ENCODE measurements around the gene UGGT2. TPM values are rescaled to one million over a fixed set of nuclear protein-coding genes. Genes with fewer than 3 reads are reported as not detected.
A peak's percentile ranks its signal among the peaks of the same experiment; 100 is the strongest.
"Not testable (repeated sequence)": the region's sequence is repeated elsewhere in the genome, so short reads cannot be mapped to it uniquely, and the experiment has no call there.

The UGGT2 gene
- total and polyA plus RNA-seq, 7 donors, result 2.1 to 7.2 (median 4.3) TPM

DNA sequence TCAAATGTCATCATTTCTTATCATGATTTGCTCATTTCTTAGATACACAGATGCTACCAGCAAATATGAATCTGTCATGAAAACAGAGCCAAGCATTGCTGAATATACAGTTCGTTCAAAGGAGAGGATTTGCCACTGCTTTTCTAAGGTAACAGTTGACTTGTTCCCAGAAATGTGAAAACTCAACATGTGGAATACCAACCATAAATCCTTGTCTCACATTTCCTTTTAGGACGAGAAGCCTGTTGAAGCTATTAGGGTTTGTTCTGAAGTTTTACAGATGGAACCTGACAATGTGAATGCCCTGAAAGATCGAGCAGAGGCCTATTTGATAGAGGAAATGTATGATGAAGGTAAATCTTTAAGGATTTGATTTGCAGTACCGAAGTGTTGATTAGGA, 289.6 kb downstream of the UGGT2 start:
- DNase-seq, result no peak
- H3K4me1 ChIP-seq, result no peaks in the 10 kb centered on the region
- no peaks in the 10 kb centered on the region for H3K9me3 ChIP-seq
- H3K27ac ChIP-seq, result no peak overlapping the region
- no peaks in the 10 kb centered on the region for H3K27me3 ChIP-seq (ENCODE audit: insufficient read depth in 3 of 3, low read length in 2 of 3)
- H3K4me3 ChIP-seq, result no peak overlapping the region
- TF ChIP-seq, protein P1, sequence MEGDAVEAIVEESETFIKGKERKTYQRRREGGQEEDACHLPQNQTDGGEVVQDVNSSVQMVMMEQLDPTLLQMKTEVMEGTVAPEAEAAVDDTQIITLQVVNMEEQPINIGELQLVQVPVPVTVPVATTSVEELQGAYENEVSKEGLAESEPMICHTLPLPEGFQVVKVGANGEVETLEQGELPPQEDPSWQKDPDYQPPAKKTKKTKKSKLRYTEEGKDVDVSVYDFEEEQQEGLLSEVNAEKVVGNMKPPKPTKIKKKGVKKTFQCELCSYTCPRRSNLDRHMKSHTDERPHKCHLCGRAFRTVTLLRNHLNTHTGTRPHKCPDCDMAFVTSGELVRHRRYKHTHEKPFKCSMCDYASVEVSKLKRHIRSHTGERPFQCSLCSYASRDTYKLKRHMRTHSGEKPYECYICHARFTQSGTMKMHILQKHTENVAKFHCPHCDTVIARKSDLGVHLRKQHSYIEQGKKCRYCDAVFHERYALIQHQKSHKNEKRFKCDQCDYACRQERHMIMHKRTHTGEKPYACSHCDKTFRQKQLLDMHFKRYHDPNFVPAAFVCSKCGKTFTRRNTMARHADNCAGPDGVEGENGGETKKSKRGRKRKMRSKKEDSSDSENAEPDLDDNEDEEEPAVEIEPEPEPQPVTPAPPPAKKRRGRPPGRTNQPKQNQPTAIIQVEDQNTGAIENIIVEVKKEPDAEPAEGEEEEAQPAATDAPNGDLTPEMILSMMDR (IDR thresholded peaks at IDR 0.05), result no peak
- H3K36me3 ChIP-seq (ENCODE audit: insufficient read depth in 1 of 2, low read depth in 1 of 2), result peaks cover 3 to 81% of the 10 kb centered on the region in 2 donors
- ATAC-seq, result no peak
- WGBS, 3 donors, result 69 to 79% (median 72%) methylated on average over 4 of the region's 4 CpGs
- intact Hi-C loops (cut with DNase I), result no loop called here

DNA sequence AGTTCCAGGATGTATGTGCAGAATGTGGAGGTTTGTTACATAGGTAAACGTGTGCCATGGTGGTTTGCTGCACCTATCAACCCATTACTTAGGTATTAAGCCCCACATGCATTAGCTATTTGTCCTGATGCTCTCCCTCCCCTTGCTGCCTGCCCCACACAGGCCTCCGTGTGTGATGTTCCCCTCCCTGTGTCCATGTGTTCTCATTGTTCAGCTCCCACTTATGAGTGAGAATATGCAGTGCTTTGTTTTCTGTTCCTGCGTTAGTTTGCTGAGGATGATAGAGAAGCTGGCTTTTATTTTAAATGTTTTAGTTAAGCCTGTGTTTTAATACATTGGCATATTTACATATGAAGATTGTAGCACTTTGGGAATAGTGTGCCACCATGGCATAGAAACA, 290.6 kb downstream of the UGGT2 start:
- DNase-seq; intact Hi-C loops (cut with DNase I); H3K9me3 ChIP-seq; H3K27me3 ChIP-seq (ENCODE audit: insufficient read depth in 3 of 3, low read length in 2 of 3); H3K27ac ChIP-seq; ATAC-seq; H3K4me1 ChIP-seq; H3K4me3 ChIP-seq: not testable (repeated sequence)
- 80 to 81% (median 81%) methylated on average over 3 of the region's 3 CpGs for WGBS, 3 donors
- peaks cover 3 to 78% of the 10 kb centered on the region in 2 donors for H3K36me3 ChIP-seq (ENCODE audit: insufficient read depth in 1 of 2, low read depth in 1 of 2)

DNA sequence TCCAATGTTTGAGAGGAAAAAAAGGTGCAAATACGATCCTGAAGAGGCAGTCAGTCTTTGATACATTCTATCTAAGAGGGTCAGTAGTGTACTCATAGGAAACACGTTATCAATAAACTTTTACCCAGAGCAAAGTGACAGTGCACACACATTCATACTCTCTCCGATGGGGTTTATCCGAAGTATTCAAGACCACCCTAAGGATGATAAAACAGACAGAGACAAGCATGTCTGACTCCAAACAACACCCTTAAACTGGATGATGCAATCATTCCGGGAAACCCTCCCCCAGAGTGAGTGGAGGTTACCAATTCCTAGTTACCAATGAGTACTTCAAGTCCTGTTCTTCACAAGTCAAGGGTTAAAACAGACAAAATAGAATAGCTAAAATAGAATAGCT, 297.1 kb downstream of the UGGT2 start:
- TF ChIP-seq, protein P1 (IDR thresholded peaks at IDR 0.05), result no peak
- H3K27ac ChIP-seq, result no peak overlapping the region
- WGBS, 3 donors, result 91 to 95% (median 92%) methylated on average over 5 of the region's 5 CpGs
- no peaks in the 10 kb centered on the region for H3K9me3 ChIP-seq
- H3K27me3 ChIP-seq (ENCODE audit: insufficient read depth in 3 of 3, low read length in 2 of 3), result no peaks in the 10 kb centered on the region
- DNase-seq, result no peak
- peaks cover 15% of the 10 kb centered on the region for H3K4me1 ChIP-seq
- H3K36me3 ChIP-seq (ENCODE audit: insufficient read depth in 1 of 2, low read depth in 1 of 2), result peaks cover 3 to 28% of the 10 kb centered on the region in 2 donors
- intact Hi-C loops (cut with DNase I), result no loop called here
- no peak for ATAC-seq
- H3K4me3 ChIP-seq, result no peak overlapping the region

DNA sequence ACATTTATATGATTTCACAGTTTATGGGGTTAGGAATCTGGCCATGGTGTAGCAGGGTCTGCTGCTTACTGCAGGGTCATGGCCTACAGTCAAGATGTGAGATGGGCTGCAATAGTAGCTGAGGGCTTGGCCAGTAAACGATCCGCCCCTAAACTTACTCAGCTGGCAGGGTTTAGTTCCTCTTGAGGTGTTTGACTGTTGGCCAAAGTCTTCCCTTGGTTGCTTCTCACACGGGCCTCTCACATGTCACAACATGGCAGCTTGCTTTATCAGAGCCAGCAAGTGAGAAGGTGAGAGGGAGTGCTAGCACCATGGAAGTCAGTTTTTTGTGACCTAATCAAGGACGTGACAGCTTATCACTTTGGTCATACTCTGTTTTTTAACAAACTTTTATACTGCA, 299.1 kb downstream of the UGGT2 start:
- Histone ChIP-seq H3K4me3 (no peak overlapping the region), H3K9me3 (no peaks in the 10 kb centered on the region), H3K4me1 (peaks cover 15% of the 10 kb centered on the region), H3K27me3 (ENCODE audit: insufficient read depth in 3 of 3, low read length in 2 of 3) (no peaks in the 10 kb centered on the region), H3K36me3 (ENCODE audit: insufficient read depth in 1 of 2, low read depth in 1 of 2) (peaks cover 0 to 10% of the 10 kb centered on the region in 2 donors), H3K27ac (no peak overlapping the region)
- intact Hi-C loops (cut with DNase I), result loop anchor here in 1 of 2 donors (5.0 kb wide), 1 partner anchor 77 kb away; the partner anchor contains the start of gene DNAJC3
- ATAC-seq (peak; percentile 54 to 93 (median 88)), DNase-seq (peak in 1 of 2 donors; percentile 47)
- 30 to 59% (median 31%) methylated on average over 4 of the region's 4 CpGs for WGBS, 3 donors
- TF ChIP-seq, protein P1 (IDR thresholded peaks at IDR 0.05), result no peak

DNA sequence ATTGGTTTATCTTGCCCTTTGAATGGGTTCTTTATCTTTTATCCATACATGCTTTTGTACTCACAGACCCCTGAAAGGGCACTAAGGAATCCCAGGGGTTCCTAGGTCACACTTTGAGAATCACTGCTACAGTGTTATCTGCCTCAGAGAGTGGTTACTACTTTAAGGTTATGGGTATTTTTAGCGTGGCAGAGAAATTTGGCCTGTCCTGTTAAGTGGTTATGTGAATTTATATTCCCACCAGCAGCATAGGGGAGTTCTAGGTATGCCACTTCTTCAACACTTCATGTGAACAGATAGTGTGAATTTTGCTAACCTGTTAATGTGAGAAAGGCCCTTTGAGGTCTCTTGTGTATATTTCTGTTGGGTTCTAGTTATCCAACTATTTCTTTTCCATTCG, 300.5 kb downstream of the UGGT2 start:
- Histone ChIP-seq H3K4me1 (peaks cover 15% of the 10 kb centered on the region), H3K36me3 (ENCODE audit: insufficient read depth in 1 of 2, low read depth in 1 of 2) (peaks cover 0 to 3% of the 10 kb centered on the region in 2 donors), H3K27me3 (ENCODE audit: insufficient read depth in 3 of 3, low read length in 2 of 3) (no peaks in the 10 kb centered on the region), H3K4me3 (no peak overlapping the region), H3K9me3 (no peaks in the 10 kb centered on the region), H3K27ac (no peak overlapping the region)
- WGBS, 3 donors, result 43 to 63% (median 51%) methylated on average over 2 of the region's 2 CpGs
- intact Hi-C loops (cut with DNase I), result loop anchor here in 1 of 2 donors (5.0 kb wide), 1 partner anchor 75 kb away; the partner anchor contains the start of gene DNAJC3
- ATAC-seq (no peak), DNase-seq (no peak)
- TF ChIP-seq, protein P1 (IDR thresholded peaks at IDR 0.05), result no peak

Other genes with a start within 250 kb of the UGGT2 start
- gene HS6ST3, start 36.7 kb upstream of the UGGT2 start, total RNA-seq, result under 1 TPM; 0.07 to 0.58 (median 0.19) TPM
- gene HS6ST3, start 36.7 kb upstream of the UGGT2 start, polyA plus RNA-seq, result under 1 TPM; 0.01 to 0.13 (median 0.10) TPM

Data from psoas muscle (tissue), 8 donors.